ENCODE results near the gene TUBB3.
A peak's percentile ranks its signal among the peaks of the same experiment; 100 is the strongest.
"Not testable (repeated sequence)": the region's sequence is repeated elsewhere in the genome, so short reads cannot be mapped to it uniquely, and the experiment has no call there.

The TUBB3 gene

DNA sequence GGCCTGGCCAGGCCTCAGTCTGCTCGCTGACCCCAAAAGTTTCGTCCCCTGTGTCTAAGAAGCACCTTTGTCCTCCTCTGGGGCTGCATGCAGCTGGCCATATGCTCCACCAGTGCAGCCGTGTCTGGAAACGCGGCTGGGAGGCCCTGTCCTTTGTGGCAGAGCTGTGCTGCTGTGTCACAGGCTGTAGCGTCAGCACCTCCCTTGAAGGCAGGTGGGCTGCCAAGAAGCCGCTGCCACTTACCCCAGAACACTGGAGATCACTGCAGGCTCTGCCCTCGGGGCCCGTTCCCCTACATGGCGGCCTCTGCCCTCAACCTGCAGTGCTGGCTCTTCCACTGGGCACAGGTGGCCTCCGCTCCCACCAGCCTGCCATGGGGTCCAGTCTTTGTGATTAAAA, 20.2 kb upstream of the TUBB3 start:
- no peak for DNase-seq (ENCODE audit: low spot score)

DNA sequence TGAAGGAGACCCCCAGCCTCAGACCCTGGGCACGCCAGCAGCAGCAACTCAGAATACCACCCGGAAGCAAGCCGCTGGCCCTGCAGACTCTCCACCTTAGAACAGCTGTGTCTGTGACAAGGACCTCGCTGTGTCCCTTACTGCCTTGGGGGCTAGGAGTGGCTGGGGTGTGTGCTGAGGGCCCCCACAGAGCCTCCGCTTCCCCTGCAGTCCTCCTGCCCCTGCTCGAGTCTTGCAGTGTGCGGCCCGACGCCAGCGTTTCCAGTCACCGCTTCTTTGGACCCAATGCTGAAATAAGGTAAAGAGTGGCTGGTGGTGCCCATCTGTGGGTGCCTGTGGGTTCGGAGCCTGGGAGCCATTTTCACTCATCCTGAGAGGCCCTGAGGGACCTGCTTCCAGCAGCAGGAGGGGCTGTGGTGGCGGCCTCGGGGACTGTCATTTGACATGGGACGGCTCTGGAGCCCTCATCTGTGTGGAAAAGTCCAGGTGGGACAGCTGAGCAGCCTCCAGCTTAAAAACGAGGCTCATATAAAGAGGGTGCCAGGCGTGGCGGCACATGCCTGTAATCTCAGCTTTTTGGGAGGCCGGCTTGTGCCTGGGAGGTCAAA, 19.1 kb upstream of the TUBB3 start:
- DNase-seq (ENCODE audit: low spot score): no peak

DNA sequence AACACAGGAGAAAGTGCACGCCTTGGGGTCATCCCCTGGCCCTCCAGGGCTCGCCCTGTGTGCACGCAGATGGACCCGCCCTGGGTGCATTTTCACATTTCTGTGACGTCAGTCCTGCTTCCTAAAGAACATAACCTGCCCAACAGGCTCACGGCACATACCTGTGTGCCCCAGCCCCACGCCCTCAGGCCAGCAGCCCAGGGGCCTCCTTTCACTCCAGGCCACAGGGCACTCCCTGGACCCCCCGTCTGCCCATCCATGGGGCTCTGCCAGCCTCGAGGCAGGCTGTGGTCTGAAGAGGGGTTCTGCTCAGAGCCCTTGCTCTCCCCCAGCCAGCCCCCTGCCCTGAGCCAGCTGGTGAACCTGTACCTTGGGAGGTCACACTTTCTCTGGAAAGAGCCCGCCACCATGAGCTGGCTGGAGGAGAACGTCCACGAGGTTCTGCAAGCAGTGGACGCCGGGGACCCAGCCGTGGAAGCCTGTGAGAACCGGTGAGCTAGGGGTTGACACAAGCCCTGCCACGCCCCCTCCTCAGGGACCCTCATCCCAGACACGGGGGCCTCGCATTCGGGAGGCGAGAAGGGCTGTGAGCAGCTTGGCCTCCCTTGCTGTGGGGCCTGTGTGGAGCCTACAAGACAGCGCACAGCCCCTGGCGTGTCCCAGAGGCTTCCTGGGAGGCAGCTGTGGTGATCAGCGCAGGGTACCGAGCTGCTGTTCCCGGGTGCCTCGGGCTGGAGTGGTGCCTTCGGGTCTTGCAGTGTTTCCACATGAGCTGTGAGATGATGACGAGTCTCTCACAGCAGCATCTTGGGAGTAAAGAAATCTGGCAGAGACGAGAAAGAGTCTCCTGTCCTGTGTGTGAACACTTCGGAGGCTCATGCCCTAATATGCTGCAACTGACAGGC, 18.3 kb upstream of the TUBB3 start:
- no peak for DNase-seq (ENCODE audit: low spot score)

DNA sequence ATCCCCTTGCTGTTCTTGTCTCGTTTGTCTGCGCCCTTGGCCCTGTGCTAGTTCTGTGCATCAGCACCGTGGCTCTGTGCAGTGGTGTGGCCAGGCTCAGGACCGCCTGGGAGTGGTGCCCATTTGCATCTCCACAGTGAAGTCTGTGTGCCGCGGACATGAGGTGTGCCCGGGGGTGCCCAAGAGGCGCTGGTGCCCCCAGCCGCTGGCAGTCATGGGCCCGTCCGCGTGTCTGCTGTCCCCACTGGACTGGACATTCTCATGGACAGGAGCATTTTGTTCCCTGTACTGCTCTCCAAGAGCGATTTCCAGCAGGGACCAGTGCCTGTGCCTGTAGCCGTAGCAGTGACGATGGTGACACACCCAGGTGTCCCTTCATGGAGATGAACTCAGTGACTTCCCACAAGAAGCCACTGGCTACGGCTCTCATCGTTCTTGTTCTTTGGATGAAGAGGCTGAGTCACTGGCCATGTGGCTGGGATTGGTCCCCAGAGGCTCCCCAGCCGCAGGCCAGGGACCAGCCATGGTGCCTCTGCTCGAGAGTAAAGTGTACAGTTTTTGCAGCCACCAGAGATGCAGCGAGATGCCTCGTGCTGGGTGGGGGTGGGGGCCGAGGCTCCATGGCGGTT, 17.5 kb upstream of the TUBB3 start:
- no peak for DNase-seq (ENCODE audit: low spot score)

DNA sequence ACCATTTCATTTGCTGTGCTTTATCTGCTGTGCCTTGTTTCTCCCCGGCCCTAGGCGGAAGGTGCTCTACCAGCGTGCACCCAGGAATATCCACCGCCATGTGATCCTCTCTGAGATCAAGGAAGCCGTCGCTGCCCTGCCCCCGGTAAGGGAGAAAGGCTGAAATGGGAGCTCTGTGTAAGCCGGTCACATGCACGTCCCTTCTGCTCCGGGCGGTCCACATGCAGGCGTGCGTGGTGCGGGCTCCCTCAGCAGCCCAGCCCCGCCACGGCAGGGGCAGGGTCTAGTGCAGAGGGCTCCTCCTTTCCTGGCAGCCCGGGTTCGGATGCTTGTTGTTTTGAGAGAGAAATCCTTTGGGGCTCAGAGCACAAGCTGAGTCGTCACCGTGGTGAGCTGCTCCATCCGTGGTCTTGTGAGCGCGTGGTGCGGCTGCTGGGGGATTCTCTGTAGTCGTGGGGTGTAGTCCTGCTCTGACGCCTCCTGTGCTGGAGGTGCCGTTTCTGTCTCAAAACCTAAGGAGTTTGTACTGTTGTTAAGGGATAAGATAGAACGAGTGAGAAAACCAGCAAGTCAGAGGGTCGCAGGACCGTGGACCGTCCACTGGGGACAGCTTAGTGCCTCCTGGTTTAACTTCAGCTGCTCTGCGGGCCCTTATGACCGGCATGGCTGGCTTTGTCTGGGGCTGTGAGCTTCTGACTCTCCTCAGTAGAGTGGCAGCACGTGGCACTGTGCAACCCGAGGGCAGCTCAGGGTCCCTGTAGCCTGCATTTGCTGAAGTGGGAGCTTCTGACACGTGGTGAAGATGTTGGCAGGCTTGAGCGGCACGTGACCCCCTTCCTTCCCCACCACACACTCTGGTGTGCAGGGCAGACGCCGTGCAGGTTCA, 16.8 kb upstream of the TUBB3 start:
- DNase-seq (ENCODE audit: low spot score): no peak

DNA sequence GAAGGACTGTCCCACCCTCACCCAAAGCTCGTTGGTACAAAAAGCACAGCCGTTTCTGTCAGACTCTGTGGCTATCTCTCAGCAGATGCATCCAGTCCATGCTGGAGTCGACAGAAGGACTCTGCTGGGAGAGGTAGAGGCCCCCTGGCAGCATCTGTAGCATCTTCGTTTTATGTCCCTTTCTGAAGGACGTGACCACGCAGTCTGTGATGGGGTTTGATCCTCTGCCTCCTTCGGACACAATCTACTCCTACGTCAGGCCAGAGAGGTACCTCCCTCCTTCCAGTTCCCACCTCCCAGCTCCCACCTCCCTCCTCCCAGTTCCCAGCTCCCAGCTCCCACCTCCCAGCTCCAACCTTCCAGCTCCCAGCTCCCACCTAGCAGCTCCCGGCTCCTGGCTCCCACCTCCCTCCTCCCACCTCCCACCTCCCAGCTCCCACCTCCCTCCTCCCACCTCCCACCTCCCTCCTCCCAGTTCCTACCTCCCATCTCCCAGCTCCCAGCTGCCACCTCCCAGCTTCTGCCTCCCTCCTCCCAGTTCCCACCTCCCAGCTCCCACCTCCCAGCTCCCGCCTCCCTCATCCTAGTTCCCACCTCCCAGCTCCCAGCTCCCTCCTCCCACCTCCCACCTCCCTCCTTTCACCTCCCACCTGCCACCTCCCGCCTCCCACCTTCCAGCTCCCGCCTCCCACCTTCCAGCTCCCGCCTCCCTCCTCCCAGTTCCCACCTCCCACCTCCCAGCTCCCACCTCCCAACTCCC, 15.9 kb upstream of the TUBB3 start:
- DNase-seq (ENCODE audit: low spot score): no peak

DNA sequence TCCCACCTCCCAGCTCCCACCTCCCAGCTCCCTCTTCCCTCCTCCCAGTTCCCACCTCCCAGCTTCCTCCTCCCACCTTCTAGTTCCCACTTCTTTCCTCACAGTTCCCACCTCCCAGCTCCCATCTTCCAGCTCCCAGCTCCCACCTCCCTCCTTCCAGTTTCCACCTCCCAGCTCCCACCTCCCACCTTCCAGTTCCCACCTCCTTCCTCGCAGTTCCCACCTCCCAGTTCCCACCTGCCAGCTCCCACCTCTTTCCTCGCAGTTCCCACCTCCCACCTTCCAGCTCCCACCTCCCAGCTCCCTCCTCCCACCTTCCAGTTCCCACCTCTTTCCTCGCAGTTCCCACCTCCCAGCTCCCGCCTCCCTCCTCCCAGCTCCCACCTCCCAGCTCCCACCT, 14.9 kb upstream of the TUBB3 start:
- no peak for DNase-seq (ENCODE audit: low spot score)

DNA sequence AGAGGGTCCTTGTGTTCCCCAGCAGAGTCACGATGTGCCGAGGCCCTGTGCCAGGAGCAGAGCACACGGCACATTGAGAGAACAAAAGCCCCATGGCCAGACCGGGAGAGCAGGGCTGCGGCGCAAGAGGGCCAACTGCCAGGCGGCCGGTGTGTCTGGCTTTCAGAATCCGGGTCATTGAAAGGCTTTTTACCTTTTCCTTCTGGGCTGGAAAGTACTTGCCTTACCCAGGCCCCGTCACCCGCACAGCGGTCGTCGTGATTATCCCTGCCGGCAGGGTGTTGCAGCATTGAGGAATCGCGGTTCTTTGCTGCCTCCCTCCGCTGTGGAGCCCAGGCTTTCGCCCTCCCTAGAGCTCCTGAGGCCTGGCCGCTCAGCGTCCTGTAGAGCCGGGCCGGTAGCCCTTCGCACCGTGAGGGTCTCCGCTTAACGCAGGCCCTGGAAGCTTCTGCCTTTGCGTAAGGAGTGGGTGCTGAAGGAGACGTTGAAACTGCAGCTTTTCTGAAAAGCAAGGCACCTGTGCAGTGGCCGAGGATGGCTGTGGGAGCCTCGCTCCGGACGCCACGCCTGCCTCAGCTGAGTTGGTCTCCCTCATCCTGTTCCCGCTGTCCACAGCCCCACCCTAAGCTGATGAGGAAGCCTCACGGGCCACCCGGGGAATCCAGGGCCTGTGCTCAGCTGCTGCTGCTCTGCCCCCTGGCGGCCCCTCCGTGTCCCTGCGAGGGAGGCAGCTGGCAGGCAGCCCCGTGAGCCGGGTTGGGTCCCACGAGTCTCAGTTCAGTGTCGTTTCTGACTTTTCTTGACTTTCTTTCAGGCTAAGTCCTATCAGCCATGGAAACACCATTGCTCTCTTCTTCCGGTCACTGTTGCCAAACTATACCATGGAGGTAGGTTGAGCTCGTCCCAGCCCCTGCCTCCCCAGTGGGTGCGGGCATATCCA, 13.1 kb upstream of the TUBB3 start:
- DNase-seq (ENCODE audit: low spot score): peak; percentile 88

DNA sequence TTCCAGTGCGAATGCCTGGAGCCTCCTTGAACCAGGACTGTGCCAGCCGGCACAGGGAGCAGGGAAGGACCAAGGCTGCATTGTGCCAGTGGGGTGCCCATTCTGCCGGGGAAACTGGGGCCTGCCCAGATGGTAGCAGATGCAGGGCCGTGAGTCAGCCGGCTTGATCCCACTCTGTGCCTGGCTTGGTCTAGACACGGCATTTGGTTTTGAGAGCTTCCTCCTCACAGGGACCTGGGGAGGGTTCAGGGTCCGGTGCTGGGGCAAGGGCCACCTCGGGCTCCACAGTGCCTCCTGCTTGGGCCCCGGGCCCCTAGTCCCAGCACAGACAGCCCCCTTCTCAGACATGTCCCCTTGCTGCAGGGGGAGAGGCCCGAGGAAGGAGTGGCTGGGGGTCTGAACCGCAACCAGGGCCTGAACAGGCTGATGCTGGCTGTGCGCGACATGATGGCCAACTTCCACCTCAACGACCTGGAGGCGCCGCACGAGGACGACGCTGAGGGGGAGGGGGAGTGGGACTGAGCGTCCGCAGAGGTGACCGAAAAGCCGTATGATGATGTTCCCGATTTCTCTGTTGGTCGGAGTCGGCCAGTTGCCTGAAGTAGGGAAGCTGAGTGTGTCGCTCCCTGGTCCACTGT, 12.3 kb upstream of the TUBB3 start:
- no peak for DNase-seq (ENCODE audit: low spot score)

DNA sequence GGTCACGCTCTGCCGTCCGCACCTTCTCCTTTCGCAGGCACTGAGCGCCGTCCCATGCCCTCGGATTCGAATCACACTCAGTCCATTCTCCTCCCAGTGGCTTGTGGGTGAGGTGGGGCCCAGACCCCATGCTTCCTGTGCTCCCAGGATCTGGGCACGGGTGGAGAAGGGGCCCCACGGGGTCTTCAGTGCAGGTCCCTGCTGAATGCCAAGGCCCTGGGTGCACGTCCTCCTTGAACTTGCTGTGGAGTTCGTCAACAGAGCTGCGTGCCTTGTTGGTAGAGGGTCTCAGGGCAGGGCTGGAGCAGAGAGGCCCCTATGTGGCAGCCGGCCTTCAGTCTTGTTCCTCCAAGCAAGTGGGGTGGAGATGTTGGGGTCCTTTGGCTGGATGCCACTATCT, 11.8 kb upstream of the TUBB3 start:
- no peak for DNase-seq (ENCODE audit: low spot score)

DNA sequence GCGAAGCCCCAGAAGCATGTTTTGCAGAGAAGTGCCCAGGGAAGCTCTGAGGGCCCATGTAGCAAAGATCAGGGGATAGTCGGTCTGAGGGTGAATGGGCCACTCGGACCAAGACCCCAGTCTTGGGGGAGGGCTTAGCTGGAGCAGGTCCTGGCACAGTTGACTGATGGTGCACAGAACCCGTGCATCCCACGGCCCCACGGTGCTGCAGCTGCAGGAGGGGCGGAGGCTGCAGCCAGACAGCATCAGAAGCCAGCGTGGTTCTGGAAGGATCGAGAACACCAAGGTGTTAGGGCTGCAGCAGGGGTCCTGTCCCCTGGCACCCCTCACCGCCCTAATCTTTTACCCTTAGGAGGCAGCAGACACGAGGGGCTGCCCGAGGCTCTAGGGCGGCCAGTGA, 11.0 kb upstream of the TUBB3 start:
- no peak for DNase-seq (ENCODE audit: low spot score)

DNA sequence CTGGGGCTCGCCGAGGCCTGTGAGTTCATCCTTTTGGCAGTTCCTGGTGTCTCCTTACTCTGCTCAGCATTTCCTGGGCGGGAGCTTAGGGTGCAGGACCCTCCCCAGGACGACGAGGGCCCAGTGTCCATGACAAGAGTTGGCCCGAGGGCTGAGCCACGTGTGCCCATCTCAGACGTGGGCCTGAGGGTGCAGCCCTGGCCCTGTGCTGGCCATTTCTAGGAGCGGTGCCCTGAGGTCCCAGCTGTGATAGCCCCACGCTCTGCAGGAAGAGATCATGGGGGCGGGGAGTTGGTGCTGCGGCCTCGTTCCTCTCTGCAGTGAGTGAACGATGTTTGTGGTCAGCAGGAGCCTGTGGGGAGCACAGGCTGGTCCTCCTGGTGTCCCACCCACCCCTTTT, 10.5 kb upstream of the TUBB3 start:
- DNase-seq (ENCODE audit: low spot score): no peak

DNA sequence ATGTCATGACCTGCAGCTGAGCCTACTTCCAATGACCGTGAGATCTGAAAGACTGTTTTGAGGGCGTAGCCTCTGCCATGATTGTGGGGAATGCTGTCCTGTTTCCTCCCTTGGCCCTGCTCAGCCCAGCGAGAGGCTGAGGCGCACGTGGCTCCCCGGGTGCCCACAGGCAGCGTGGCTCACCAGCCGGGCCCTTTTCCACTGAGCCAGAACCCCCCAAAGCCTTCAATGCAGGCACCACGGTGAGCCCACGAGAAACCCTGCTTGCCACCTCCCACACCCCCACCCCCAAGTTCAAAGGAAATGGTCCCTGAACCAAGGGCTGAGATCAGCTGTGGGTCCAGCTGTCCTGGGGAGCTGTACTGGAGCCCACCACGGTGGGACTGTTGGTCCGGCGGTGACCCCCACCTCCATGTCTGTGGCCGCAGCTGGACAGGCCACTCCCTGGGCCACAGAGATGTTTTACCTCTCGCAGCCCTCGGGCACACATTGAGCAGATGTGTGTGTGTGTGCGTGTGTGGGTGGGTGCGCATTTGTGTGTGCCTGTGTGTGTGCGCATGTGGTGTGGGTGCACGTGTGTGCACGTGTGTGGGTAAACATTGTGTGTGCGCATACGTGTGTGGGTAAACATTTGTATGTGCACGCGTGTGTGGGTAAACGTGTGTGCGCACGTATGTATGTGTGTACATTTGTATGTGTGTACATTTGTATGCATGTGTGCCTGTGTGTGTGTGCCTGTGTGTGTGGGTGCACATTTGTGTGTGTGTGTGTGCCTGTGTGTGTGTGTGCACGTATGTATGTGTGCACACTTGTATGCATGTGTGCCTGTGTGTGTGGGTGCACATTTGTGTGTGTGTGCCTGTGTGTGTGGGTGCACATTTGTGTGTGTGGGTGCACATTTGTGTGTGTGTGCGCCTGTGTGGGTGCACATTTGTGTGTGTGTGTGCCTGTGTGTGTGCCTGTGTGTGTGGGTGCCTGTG, 9.4 kb upstream of the TUBB3 start:
- no peak for DNase-seq (ENCODE audit: low spot score)

DNA sequence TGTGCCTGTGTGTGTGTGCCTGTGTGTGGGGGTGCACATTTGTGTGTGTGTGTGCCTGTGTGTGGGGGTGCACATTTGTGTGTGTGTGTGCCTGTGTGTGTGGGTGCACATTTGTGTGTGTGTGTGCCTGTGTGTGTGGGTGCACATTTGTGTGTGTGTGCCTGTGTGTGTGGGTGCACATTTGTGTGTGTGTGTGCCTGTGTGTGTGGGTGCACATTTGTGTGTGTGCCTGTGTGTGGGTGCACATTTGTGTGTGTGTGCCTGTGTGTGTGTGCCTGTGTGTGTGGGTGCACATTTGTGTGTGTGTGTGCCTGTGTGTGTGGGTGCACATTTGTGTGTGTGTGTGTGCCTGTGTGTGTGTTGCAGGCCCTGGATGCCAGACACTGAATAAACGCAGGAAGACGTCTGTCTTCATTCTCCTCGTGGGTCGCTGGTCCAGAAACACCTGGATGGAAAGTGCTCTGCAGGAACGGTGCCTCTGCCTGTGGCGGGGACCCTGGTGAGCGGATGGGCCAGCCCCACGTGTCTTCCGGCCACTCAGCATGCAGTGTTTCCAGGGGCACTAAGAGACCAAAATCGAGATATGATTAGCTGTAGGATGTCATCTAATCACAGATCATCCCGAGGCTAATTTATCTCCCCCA, 8.4 kb upstream of the TUBB3 start:
- not testable (repeated sequence) for DNase-seq (ENCODE audit: low spot score)

DNA sequence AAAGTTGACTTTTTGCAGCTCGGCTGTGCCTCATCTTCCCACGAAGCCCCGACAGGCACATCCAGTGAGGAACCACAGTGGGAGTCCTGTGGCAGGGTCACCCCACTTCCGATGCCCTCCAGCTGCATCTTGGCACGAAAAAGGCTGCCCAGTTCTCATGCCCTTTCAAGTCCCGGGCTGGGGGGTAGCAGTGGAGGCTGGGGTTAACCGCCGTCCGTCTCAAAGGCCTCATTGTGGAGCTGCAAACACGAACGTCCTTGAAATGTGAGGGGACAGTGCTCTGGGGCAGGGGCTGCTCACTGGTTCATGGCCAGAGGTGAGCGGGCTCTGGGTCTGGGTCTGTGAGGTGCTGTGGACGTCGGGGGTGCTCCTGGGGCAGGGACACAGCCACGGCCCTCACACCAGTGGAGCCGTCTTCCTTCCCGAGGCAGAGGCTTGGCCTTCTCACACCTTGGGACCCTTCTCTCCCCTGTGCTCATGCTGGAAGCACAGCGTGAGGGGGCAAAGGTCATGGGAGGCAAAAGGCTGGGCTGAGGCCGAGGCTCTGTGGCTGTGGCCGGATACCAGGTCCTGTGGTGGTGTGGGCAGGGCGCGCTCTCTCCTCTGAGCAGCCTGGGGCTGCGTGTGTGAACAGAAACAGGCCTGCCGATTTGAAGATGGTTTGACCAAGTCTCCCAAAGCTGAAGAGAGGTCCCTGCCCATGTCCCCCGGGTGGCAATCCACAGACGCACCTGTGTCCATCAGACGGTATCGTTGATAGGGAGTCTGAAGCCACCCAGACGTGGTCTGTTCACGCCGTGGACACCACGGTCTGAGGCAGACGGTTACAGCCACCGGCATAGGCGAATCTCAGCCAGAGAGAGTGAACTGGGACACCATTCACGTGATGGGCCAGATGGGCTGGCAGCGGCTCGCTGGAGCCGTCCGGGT, 7.6 kb upstream of the TUBB3 start:
- DNase-seq (ENCODE audit: low spot score): no peak

DNA sequence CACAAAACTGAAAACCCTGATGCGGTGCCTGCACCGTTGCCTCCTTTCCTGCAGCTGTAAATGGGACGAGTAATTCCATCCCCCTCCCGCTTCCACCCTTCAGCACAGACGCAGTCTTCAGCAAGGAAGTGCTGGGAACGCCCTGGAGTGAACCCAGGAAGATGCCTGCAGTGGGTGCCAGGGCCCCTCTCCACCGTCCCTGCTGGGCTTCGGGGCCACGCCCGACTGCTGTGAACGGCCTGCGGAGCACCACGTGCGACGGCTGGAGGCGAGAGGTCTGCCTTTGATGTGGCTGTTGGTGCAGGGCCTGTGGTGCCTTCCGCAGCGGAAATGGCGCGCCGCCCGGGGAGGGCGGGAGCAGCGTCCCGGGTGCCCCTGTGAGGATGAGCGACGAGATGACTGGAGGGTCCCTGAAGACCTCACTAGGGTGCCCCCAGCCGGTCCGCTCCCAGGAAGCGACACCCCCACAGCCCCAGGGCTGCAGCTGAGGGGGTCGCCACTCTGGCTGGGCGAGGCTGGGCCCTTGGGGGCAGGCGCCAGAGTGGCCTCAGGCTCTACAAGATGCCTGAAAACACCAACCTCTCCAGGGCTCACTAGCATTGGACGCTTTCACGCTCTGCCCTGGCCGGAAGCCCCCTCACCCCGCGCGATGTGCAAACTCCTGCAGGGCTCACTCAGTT, 5.2 kb upstream of the TUBB3 start:
- peak; percentile 70 for DNase-seq (ENCODE audit: low spot score)
